ENCODE results near the gene USP1.

The USP1 gene

DNA sequence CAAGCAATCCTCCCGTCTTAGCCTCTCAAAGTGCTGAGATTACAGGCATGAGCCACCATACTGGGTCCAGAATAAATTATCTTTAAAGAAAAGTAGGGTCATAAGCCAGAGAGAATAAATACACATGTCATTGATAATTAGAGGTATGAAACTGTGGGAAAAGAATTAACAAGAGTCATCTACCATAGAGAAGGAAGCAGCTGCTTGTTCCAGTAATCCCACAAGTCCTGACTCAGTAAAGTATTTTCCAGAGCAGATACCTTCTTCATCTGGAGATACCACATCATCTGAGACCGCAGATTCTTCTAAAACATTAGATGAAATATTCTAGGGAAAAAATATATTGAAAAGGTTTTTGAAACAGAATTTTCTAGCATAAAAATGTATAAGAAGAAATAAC lies 55.7 kb downstream of the USP1 start:
- DNase-seq (ENCODE audit: extremely low spot score) = no peak
- TF ChIP-seq, protein P1, sequence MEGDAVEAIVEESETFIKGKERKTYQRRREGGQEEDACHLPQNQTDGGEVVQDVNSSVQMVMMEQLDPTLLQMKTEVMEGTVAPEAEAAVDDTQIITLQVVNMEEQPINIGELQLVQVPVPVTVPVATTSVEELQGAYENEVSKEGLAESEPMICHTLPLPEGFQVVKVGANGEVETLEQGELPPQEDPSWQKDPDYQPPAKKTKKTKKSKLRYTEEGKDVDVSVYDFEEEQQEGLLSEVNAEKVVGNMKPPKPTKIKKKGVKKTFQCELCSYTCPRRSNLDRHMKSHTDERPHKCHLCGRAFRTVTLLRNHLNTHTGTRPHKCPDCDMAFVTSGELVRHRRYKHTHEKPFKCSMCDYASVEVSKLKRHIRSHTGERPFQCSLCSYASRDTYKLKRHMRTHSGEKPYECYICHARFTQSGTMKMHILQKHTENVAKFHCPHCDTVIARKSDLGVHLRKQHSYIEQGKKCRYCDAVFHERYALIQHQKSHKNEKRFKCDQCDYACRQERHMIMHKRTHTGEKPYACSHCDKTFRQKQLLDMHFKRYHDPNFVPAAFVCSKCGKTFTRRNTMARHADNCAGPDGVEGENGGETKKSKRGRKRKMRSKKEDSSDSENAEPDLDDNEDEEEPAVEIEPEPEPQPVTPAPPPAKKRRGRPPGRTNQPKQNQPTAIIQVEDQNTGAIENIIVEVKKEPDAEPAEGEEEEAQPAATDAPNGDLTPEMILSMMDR (IDR thresholded peaks at IDR 0.05; ENCODE audit: control extremely low read depth, extremely low read depth, low read depth, missing control alignments) = no peak
- ChIA-PET POLR2A (no interaction called here), CTCF (no interaction called here)

DNA sequence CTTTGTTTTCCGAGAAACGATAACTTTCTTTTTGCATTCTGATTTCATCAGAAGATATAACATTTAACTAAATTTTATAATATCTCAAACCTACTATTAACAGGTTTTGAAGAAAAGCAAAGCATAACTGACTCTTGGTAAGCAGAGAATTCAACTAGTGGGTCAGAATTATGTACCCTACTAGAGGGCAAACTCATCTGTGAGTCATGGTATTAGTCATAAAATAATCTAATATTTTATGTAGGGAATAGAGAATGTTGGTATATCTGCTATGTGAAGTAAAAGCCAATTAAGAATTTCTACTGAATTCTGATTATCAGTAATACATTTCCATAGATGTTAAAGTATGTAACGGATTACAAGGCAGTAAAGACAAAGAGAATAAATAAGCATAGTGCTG lies 56.8 kb downstream of the USP1 start:
- no peak for DNase-seq (ENCODE audit: extremely low spot score)
- ChIA-PET POLR2A (no interaction called here), CTCF (no interaction called here)
- TF ChIP-seq, protein P1 (IDR thresholded peaks at IDR 0.05; ENCODE audit: control extremely low read depth, extremely low read depth, low read depth, missing control alignments) = no peak

DNA sequence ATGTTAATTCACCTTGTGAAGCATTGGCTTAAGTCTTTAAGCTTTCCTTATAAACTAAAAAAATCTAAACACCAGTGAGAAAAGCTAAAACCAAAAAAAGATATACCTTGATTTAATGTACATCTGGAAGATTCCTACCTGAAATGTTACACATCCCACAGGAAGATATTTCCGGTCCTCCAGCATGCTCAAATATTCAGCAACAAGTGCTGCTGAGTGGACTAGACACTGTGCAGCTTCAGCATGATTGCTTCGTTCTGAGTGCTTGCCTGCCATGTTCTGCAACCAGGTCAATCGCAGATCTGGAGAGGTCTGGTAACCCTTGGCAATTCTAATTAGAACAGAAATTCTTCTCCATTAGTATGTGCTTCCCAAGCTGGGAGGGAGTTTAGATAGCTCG lies 57.3 kb downstream of the USP1 start:
- no peak for DNase-seq (ENCODE audit: extremely low spot score)
- ChIA-PET CTCF (no interaction called here), POLR2A (no interaction called here)
- TF ChIP-seq, protein P1 (IDR thresholded peaks at IDR 0.05; ENCODE audit: control extremely low read depth, extremely low read depth, low read depth, missing control alignments) = no peak

DNA sequence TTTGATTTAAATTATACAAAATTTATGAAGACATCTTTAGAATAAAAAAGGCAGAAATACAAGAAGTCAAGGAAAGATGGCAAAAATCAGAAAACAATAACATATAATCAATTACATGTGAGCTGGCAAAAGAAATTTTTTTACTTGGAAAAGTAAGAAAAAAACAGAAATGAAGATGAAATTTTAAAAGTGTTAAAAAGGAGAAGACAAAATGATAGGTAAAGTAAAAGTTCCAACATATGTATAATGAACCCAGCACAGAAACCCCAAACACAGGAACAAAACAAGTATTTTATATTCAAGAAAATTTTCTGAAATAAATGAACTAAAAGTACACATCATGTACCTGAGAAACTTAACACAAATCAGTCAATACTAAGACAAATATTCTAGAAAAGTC lies 63.4 kb downstream of the USP1 start:
- DNase-seq (ENCODE audit: extremely low spot score) = no peak
- TF ChIP-seq, protein P1 (IDR thresholded peaks at IDR 0.05; ENCODE audit: control extremely low read depth, extremely low read depth, low read depth, missing control alignments) = no peak
- POLR2A ChIA-PET = no interaction called here
- CTCF ChIA-PET = interaction anchor here (1.6 to 2.9 kb wide), 3 partner anchors 8 to 246 kb away, joined by 5 to 23 read pairs (median 13); no protein-coding TSS in a partner anchor

All from GM10248 (cell line).